Choroid plexus epithelial cell (primary cell): ENCODE measurements around the gene FGD5.
"Not testable (repeated sequence)": the region's sequence is repeated elsewhere in the genome, so short reads cannot be mapped to it uniquely, and the experiment has no call there.

Source experiments
- DNase-seq: peaks from one replicate; pipeline ENCODE4 v3.0.0-alpha.2; 2010; ENCODE audit warnings: low read depth
- H3K4me3 ChIP-seq: 2 replicates; pipeline ENCODE4 v1.5.1; 2011; ENCODE audit warnings: low read depth, mild to moderate bottlenecking, control low read depth, low read length, moderate library complexity
- CTCF ChIP-seq: conservative IDR thresholded peaks from 2 replicates; pipeline ENCODE4 v1.5.1; 2011; ENCODE audit warnings: low read depth, mild to moderate bottlenecking, control low read depth, inconsistent platforms, low read length, moderate library complexity

The FGD5 gene

GRCh38 chr3:14897266-14897665 is 78.5 kb downstream of the FGD5 start:
- no peak overlapping the region for H3K4me3 ChIP-seq
- no peak for TF ChIP-seq CTCF
- DNase-seq: no peak

- H3K4me3 ChIP-seq: no peak overlapping the region
- no peak for TF ChIP-seq CTCF
- no peak for DNase-seq
These were observed 80.2 kb downstream of the FGD5 start for GRCh38 chr3:14898929-14899328.

DNA sequence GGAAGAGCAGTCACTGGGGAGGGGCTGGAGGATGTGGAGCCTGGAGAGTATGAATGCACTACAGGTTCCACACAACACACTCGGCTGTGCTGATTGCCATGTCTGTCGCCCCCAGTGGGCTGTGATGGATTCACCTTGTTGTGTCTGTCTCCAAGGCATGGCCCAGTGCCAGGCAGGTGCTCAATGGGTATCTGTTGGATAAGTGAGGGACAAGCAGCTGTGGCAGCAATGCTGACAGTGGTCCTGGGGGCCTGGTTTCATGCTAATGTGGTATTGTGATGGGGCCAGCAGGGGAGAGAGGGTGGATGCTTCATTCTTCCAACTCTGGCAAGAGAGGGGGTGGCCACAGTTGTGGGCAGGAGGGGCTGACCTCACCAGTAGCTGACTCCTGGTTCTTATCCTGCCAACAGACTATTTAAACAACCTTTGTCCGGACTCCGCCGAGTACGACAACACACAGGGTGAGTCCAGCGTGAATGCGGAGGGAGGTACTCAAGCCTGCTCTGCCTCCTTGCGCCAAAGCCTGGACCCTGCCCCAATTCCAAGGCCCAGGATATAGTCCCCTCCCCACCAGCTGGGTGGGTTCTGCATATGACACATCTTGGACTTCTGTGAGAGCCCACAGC is 81.3 kb downstream of the FGD5 start:
- DNase-seq: no peak
- no peak overlapping the region for H3K4me3 ChIP-seq
- TF ChIP-seq CTCF: no peak

DNA sequence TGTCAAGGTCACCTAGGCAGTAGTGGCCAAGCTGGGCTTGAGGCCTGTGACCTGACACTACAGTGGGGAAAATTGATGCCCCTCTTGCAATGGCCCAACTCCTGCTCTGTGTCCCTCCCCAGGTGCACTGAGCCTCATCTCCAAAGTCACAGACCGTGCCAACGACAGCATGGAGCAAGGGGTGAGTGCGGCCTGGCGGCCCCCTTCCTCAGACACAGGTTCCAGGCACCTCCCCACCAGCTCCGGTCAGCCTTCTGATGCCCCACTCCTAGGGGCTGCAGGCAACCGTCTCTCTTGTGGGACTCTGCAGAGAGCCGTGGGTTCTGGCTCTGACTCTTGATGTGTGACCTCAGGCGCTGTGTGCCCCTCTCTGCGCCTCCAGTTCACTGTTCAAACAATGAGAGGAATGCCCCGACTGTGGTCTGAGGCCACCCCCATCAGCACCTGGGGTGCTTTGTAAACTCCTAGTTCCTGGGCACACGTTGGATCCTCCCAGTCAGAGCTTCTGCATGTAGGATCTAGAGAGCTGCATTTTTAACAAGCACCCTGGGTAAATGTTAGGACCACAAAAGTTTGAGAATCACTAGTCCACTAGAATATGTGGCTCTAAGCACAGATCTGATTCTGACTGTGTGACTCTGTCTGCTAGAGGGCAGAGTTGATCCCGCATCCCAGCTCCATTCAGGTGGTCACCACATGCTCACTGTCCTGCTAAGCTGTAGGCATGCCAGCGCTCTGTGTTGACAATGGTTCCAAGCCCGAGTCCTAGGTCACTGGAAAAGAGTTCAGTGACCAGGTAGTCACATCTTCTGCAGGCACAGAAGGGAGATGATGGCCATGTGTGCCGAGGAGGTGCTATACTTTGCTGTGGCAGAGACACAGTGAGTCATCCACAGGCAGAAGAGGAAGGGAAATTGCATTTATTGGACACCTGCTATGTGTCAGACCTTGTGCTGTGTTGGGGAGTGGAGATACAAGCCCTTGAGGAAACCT is 82.4 kb downstream of the FGD5 start:
- H3K4me3 ChIP-seq: no peak overlapping the region
- no peak for TF ChIP-seq CTCF
- DNase-seq: no peak

- no peak overlapping the region for H3K4me3 ChIP-seq
- no peak for DNase-seq
- no peak for TF ChIP-seq CTCF
These were observed 84.0 kb downstream of the FGD5 start for GRCh38 chr3:14902719-14903118.

- not testable (repeated sequence) for H3K4me3 ChIP-seq, DNase-seq
These were observed 84.7 kb downstream of the FGD5 start for GRCh38 chr3:14903501-14903900.

DNA sequence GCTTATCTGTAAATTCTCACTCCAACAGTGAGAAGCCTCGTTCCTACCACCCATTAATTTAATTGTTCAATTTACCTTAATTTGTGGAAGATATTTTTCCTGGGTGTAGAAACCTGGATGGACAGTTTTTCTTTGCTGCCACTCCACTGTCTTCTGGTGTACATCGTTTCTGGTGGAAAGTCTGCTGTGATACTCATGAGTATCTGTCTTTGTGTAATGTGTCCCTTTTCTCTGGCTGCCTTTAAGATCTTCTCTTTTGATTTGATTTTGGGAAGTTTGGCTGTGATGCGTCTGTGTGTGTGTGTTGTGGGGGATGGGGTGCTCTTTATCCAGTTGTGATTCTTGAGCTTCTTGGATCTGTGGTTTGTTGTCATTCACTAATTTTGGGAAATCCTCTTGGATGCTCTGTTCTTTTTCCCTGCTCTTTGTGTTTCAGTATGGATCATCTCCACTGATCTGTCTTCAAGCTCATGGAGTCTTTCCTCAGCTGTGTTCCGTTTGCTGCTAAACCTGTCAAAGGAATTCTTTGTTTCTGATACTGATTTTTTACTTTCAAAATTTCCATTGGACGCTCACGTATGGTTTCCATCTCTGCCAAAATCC is 86.4 kb downstream of the FGD5 start:
- H3K4me3 ChIP-seq: no peak overlapping the region
- TF ChIP-seq CTCF: no peak
- DNase-seq: no peak
